Hepatocyte (in vitro differentiated cells): Measurements from ENCODE around the gene C8B.

ENCODE experiments used
- EZH2 ChIP-seq: fragments of 200-600 bp; sonication (generic); IDR thresholded peaks from 2 replicates; pipeline ENCODE4 v1.6.1; 2016; ENCODE audit warnings: antibody characterized with exemption, mild to moderate bottlenecking, borderline replicate concordance
- TF ChIP-seq, protein P1 (sequence below): fragments of 200-600 bp; sonication (generic); IDR thresholded peaks from 2 replicates; pipeline ENCODE4 v1.5.1; 2016; ENCODE audit warnings: antibody characterized with exemption, mild to moderate bottlenecking; ENCODE audit not compliant: poor library complexity

DNA sequence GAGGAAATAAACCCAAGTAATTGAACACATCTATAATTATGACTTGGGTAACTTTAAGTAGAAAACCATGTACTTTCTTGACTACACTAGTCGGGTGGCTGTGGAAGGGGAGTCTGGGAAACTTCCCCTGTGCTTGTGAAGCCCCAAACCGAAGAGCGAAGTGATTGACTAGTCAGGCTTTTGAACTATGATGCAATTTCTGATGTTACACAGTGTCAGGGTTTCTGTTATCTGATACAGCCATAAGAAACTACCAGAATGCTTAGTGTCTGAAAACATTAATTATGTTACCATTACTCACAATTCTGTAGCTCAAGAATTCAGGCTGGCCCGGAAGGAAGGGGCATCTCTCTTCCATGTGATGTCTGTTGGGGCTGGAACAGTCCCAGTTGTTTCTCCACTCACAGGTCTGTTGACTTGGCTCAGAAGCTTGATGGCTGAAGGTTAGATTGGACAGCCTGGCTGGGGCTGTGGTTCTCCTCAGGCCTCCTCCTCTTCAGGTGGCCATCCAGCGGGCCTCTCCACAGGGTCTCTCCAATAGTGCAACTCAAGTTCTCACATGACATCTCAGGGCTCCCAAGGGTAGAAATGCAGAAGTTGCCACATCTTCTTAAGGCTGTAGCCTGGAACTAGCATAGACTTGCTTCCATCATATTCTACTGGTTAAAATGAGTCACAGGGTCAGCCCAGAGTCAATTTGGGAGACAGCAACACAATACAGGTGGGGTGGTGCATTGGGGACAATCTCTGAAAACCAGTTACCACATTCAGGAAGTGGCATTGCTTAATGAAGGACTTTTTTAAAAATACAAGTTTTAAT, 8.3 kb upstream of the C8B start:
- TF ChIP-seq, protein P1, sequence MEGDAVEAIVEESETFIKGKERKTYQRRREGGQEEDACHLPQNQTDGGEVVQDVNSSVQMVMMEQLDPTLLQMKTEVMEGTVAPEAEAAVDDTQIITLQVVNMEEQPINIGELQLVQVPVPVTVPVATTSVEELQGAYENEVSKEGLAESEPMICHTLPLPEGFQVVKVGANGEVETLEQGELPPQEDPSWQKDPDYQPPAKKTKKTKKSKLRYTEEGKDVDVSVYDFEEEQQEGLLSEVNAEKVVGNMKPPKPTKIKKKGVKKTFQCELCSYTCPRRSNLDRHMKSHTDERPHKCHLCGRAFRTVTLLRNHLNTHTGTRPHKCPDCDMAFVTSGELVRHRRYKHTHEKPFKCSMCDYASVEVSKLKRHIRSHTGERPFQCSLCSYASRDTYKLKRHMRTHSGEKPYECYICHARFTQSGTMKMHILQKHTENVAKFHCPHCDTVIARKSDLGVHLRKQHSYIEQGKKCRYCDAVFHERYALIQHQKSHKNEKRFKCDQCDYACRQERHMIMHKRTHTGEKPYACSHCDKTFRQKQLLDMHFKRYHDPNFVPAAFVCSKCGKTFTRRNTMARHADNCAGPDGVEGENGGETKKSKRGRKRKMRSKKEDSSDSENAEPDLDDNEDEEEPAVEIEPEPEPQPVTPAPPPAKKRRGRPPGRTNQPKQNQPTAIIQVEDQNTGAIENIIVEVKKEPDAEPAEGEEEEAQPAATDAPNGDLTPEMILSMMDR: no peak
- no peak for TF ChIP-seq EZH2
